DMS 273 treated with DMSO at 0.1 percent for 48 hours (cell line): Measurements from ENCODE around the gene EFTUD2.

ENCODE experiments used
- DNase-seq: peaks from one replicate; lab custom pipeline; 2025; lab: John Stamatoyannopoulos, UW

The EFTUD2 gene

DNA sequence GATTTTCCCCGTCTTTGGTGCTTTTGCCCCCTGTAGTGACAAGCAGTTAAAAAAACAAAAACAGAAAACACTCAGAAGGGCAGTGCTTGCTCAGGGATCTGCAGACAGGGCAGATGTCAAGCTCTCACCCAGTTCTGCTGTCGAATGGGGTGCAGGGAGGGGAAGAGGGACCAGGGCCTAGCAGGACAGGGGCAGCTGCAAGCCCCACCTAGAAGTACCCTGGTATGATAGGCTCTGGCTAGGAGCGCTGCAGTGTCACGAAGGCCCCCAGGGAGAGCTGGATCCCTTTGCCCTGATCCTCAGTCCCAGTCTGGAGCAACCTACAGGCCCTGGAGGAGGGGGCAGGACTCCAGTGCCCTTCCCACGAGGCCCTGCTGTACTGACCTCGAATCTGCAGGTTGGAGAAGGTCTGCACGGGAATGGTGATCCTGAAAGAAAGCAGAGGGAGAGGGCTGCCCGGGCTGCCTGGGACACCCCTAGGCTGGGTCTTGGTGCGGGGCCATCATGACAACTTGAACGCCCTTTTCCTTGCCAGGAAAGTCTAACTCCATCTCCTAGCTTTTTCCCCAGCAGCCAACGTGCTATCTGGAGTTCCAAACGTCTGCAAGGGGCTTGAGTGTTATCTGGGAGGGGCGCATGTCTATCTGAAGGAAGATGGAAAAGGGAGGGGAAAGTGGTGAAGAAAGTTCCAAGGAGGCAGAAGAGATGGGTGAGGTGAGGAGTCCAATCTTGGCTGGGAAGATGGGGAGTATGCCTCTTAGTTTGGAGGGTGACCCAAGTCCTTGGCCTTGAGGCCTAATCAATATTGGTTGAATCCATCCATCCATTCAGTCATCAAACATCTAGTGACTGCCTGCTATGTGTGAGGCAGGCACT, 11.2 kb upstream of the EFTUD2 start:
- DNase-seq, result no peak

GRCh38 chr17:44909681-44910144, 10.5 kb upstream of the EFTUD2 start:
- DNase-seq, result no peak

- DNase-seq, result no peak
Measured at GRCh38 chr17:44908761-44909326, 9.6 kb upstream of the EFTUD2 start.

DNA sequence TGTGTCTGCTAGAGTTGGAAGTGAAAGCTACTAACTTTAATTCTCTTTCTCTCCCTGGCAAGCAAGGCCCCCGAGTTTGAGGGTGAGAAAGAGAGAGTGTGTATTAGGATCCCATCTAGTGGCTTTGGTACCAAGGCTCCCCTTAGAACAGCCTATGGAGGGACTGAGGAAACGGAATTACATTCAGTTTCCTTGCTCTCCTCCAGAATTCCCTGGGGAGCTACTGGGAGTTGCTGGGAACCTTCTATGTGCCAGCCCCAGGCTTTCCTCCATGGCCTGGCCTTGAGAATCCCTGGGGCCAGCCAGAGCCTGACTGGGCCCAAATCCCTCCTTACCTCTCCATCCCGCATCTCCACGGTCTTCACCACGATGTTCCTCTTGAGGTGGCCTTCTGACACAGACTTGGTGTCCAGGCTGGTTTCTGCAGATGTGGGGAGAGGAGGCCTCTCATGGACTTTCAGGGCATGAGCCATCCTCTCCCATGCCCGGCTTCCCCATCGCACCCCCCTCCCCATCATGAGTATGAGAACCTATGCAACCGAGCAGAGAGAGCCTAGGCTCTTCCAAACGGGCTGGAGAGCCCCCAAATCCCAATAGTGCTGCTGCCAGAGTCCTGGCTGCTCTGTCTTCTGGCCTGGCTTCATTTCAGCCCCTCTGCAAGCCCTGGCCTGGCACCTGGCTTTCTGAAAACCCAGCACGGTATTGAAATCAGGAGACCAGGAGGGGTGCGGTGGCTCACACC, 8.7 kb upstream of the EFTUD2 start:
- DNase-seq, result no peak

- DNase-seq, result no peak
Measured at GRCh38 chr17:44906763-44907728, 7.8 kb upstream of the EFTUD2 start.

DNA sequence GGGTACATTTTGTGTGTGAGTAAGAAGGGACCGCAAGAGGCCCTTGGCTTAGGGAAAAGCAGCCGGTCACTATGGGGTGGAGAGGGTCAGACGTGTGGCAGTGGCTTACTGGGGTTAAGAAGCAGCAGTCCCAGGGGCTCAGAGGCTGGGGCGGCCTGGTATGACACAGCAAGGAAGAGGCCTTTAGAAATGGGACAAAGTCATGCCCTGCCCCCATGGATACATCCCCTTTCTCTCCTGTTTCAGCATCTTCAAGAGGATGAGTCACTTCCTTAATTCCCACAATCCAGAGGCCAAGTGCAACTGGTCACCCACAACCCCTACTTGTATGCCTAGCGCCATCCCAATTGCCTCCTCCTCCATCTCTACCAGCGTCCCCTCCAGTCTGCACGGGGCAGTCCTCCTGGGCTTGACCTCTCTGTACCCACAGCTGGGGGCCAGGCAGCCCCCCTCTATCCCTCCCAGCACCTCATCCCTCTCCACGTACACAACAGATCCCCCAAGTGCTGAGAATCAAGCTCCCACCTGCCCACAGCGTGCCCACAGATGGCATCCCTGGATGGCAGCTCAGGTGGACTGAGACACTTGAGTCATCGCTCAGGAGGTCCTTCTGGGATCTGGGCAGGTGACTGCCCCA, 6.9 kb upstream of the EFTUD2 start:
- no peak for DNase-seq

DNA sequence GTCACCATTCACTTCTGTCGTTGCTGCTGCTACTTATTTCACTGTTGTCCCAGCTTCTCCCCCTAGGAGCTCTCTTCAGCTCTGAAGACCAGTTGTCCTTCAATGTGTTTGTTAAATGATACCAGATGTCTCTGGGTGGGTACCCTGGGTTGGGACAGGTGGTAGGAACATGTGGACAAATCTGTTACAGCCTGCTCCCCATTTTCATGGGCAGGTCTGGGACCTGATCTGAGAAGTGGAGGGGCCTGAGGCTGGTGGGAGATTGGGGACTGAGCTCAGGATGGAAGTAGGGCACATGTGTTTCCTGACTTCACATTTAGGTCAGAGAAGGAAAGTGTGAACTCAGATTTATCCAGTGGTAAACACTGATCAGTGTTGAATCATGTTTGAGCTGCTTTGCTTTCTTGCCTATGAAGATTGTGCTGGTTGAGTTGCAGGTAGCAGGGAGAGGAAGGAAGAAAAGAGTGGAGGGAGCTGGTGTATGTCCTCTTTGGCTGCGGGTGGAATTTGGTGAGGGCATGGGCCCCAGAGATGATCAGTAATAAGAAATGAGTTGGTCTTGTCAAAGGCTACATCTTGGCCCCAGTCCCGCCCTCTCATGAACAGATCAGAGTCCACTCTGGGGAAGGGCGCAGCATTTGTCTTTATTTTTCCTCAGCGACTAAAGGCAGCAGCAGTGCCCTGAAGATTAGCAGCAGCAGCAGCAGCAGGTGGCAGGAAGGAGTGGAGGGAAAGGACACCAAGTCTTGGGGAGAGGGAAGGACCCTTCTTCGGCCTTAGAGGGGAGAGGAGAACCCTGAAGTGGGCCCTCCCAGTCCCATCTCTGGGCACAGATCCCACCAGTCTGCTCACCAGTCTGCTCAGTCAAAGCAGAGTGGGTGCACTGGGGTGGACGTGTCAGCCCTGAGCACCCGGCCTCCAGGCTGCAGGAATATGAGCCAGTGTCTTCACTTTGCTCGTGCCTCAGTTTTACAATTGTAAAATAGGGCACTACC, 6.1 kb upstream of the EFTUD2 start:
- peak; percentile 79 for DNase-seq

DNA sequence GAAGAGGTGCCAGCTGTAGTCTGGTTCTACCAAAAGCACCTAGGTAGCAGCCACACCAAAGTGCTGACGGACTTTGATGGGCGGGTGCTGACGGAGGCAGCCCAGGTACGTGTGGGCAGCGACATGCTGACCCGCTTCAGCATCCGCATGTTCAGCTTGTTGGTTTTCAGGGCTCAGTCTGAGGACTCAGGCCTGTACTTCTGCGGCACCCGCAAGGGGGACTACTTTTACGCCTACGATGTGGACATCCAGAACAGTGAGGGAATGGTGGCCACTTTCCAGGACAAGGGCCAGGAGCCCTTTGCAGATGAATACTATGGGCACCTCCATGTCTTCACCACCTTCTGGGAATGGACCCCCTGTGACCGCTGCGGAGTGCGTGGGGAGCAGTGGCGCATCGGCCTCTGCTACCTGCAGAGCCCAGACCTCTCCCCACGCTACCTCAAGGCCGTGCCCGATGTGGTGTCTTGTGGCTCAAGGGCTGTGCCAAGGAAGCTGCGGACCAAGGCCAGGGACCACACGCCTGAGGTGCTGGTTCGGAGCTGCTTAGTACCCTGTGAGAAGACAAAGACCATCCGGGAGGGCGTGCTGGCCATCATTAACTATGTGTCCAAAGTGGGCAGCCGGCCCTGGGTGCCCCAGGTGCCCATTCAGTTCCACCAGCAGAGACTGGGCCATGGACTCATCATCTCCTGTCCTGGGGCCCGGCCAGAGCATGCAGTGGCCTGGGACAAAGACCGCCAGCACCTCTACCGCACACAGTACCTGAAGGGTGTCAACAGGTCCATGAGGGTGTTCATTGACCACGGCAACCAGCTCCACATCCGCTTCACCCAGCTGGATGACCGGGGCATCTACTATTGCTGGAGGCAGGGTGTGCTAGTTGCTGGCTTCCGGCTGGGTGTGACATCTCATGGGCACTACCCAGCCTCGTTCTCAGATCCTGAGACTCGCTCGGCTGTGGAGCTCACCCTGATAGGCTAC, 5.0 kb upstream of the EFTUD2 start:
- DNase-seq, result no peak

- no peak for DNase-seq
Measured at GRCh38 chr17:44903012-44903685, 3.9 kb upstream of the EFTUD2 start.

DNA sequence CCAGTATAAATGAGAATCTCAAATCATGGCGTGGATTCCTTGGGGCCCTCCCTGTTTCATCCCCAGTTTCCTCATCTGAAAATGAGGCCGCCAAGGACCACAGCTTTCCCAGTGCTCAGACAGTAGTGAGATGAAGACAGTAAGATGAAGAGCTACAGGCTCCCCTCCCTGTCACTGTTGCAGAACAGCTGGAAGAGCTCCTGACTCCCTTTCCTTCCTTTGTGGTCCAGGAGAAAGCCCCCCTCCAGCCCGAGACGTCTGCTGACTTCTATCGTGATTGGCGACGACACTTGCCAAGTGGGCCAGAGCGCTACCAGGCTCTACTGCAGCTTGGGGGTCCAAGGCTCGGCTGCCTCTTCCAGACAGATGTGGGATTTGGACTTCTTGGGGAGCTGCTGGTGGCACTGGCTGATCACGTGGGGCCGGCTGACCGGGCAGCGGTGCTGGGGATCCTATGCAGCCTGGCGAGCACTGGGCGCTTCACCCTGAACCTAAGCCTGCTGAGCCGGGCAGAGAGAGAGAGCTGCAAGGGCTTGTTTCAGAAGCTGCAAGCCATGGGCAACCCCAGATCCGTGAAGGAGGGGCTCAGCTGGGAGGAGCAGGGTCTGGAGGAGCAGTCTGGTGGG, 3.0 kb upstream of the EFTUD2 start:
- DNase-seq, result no peak

DNA sequence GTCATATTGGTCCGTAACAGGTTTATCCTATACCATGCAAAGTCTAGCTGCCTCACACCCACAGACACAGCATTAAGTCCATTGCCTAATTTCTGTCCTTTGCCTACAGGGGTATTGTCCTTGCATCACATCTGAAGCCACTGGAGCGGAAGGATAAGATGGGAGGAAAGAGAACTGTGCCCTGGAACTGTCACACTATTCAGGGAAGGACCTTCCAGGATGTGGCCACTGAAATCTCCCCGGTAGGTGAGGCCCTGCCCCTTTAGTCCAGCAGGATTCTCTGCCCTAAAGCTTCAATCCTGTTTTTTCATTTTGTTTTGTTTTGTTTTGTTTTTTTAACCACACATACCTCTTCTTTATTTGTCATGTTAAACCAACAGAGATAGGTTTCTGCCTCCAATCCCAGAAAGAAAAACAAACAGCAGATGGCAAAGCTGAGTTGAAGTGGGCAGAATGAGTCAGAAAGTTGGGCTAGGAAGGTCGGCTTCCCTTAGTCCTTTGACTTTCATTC, 2.2 kb upstream of the EFTUD2 start:
- DNase-seq, result peak; percentile 75

DNA sequence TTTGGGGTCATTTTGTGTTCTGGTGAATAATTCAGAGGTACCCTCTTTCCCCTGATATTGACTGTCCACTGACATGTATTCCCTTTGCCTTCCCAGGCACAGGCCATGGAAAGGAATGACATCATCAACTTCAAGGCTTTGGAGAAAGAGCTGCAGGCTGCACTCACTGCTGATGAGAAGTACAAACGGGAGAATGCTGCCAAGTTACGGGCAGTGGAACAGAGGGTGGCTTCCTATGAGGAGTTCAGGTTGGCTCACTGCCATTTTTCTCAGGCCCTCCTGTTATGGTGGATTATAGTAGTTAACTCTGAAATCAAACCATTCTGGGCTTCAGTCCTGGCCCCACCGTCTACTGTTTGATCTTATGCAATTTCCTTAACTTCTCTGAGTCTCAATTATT, 1.6 kb upstream of the EFTUD2 start:
- peak; percentile 95 for DNase-seq

DNA sequence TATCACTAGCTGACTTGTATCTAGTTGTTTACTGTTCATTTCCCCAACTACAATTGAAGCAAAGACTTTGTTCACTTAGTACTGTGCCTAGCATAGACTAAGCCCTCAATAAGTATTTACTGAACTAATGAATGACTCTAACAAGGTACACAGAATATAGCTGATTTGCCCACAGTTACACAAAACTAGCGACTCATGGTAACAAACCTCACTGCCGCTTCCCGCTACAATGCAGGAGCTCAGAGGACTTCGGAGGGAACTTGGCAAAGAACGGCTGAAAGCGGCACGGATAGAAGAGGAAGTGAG, 524 bp downstream of the EFTUD2 start:
- peak; percentile 49 for DNase-seq

DNA sequence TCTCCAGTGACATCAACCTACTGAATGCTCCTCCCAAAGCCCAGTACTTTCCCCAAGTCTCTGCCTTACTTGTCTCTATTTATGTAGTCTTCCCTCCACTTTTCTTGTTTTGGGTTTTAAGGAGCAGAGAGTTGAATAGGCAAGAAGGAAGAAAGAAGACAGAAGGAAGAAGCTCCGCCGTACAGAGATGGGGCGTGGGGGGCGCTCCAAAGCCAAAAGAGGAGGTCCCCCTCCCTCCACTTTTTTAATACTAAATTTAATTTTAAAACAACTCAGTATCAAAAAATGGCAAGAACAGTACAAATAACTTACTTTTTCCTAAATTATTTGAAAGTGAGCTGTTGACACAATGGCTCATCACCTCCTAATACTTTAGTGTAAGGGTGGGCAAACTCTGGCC, 4.6 kb downstream of the EFTUD2 start:
- no peak for DNase-seq

- DNase-seq, result no peak
Measured at GRCh38 chr17:44892250-44892649, 7.0 kb downstream of the EFTUD2 start.

GRCh38 chr17:44889003-44889402, 10.2 kb downstream of the EFTUD2 start:
- no peak for DNase-seq
